Measurements from ENCODE around the gene THAP4.

THAP4 gene

GRCh38 chr2:241615041-241615440 is 21.9 kb downstream of the THAP4 start:
- no peak for DNase-seq (ENCODE audit: low read depth in 2 of 2, low spot score in 1 of 2)

GRCh38 chr2:241613017-241613780 is 23.8 kb downstream of the THAP4 start:
- no peak for DNase-seq (ENCODE audit: low read depth in 2 of 2, low spot score in 1 of 2)

DNA sequence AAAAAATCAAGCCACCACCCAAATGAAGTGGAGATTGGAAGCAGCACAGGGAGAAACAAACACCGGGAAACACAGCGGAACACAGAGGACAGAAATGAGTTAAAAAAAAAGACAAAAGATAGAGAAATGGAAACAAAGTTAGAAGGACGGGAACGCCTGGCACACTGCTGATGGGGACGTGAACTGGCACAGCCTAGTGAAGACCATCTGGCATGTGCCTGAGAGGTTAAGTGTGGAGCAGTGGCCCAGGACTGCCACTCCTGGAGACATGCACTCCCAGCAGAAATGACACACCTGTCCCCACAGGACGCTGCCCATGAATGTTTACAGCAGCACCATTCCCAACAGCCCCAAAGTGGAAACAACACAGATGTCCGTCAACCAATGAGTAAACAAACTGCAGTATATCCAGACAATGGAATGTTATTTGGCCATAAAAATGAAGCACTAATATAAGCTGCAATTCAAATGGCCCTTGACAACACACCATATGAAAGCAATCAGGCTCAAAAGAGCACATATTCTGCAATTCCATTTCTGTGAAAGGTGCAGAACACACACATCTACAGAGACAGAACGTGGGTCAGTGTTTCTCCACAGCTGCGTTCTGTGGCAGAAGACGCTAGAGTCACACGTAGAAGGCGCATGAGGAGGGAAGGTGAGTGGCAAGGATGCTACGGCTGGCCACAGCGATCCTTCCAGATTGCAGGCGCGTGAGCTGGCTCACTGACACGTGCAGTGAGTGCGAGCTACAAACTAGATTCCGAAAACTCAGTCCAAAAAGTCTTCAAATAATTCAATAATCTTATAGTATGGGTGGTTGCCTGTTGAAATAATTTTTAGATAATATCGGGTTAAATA is 24.6 kb downstream of the THAP4 start:
- DNase-seq (ENCODE audit: low read depth in 2 of 2, low spot score in 1 of 2), result no peak

GRCh38 chr2:241611062-241611461 is 25.9 kb downstream of the THAP4 start:
- DNase-seq (ENCODE audit: low read depth in 2 of 2, low spot score in 1 of 2), result no peak

GRCh38 chr2:241609859-241610793 is 26.8 kb downstream of the THAP4 start:
- peak; percentile 70 to 79 for DNase-seq (ENCODE audit: low read depth in 2 of 2, low spot score in 1 of 2)

DNA sequence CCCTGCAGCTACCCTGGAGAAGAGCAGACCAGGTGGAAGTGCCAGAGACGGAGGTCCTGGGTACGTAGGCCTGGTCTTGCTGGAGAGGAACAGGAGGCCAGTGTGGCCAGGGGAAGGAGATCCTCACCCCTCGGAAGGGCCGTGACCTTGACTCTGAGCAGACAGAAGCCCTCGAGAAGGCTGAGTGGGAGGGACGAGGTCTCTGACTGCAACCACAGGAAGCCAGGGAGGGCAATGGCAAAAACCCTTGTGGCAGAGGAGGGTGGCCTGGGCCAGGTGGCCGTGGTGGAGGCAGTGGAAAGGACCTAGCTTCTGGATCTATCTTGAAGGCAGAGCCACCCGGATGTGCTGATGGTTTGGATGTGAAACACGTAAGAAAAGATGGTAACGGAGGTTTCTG is 28.1 kb downstream of the THAP4 start:
- no peak for DNase-seq (ENCODE audit: low read depth in 2 of 2, low spot score in 1 of 2)

- DNase-seq (ENCODE audit: low read depth in 2 of 2, low spot score in 1 of 2), result no peak
Observed at GRCh38 chr2:241607162-241607885, 29.6 kb downstream of the THAP4 start.

DNA sequence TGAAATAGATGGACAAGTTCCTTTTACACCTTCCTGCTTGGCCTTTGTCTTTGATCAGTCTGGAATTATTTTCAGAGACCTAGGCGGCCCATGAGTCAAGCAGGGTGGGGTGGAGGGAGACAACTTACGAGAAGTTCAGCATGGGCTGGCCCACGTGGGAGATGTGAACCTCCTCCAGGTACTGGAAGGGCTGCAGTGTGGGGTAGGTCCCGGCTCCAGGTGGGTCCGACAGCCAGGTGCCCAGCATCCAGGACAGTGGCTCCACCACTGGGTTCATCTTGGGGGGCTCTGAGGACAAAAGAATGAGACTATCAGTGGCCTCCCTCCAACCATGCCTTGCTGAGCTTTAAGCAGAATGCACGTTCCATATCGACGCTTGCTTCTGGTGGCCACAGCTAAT is 30.8 kb downstream of the THAP4 start:
- no peak for DNase-seq (ENCODE audit: low read depth in 2 of 2, low spot score in 1 of 2)

- no peak for DNase-seq (ENCODE audit: low read depth in 2 of 2, low spot score in 1 of 2)
Observed at GRCh38 chr2:241603686-241604085, 33.3 kb downstream of the THAP4 start.

GRCh38 chr2:241602720-241603119 is 34.2 kb downstream of the THAP4 start:
- DNase-seq (ENCODE audit: low read depth in 2 of 2, low spot score in 1 of 2), result no peak

DNA sequence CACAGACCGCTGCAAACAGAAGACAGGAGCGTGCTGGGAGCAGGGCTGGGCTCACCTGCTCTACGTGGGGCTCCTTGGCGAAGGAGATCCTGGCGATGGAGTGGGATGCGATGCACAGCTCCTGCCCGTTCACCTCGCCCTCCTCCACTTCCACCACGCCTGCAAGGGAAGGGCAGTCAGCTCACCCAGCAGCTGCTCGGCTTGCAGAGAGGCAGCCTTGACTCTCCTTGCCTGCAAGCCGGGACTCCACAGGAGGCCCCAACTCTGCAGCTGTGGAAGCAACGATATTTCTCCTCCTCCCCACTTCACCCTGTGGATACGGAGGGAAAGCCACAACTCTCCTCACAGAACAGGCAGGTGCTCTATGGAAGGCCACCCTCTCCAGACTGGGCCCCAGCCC is 35.1 kb downstream of the THAP4 start:
- no peak for DNase-seq (ENCODE audit: low read depth in 2 of 2, low spot score in 1 of 2)

DNA sequence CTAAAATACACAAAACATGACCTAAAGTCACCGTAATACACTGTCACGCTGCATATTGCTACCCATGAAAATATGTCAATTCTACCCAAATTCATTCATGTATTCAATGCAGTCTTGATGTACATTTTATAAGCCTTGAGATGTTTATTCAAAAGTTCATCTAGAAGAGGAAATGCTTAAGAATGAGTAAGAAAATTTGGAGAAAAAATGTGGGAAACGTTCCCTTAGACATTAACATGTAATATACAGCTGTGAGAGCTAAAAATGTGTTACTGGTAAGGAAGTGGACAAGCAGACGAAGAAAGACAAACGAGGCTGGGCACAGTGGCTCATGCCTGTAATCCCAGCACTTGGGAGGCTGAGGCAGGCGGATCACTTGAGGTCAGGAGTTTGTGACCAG is 37.3 kb downstream of the THAP4 start:
- no peak for DNase-seq (ENCODE audit: low read depth in 2 of 2, low spot score in 1 of 2)

DNA sequence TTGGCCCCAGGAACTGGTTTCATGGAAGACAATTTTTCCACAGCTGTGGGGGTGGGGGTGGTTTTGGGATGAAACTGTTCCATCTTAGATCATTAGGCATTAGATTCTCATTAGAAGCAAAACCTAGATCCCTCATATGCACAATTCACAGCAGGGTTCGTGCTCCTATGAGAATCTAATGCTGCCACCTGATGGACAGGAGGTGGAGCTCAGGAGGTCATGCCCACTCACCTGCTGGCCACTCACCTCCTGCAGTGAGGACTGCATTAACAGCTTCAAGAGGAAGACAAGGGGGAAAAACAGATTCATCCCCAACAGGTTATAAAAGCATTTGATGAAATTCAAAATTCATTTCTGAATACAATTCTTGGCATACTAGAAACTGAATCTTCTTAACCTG is 38.5 kb downstream of the THAP4 start:
- no peak for DNase-seq (ENCODE audit: low read depth in 2 of 2, low spot score in 1 of 2)

- DNase-seq (ENCODE audit: low read depth in 2 of 2, low spot score in 1 of 2), result no peak
Observed at GRCh38 chr2:241598061-241598460, 38.9 kb downstream of the THAP4 start.

GRCh38 chr2:241597561-241597960 is 39.4 kb downstream of the THAP4 start:
- no peak for DNase-seq (ENCODE audit: low read depth in 2 of 2, low spot score in 1 of 2)

- no peak for DNase-seq (ENCODE audit: low read depth in 2 of 2, low spot score in 1 of 2)
Observed at GRCh38 chr2:241595600-241596140, 41.3 kb downstream of the THAP4 start.

GRCh38 chr2:241593271-241593670 is 43.7 kb downstream of the THAP4 start:
- no peak for DNase-seq (ENCODE audit: low read depth in 2 of 2, low spot score in 1 of 2)

DNA sequence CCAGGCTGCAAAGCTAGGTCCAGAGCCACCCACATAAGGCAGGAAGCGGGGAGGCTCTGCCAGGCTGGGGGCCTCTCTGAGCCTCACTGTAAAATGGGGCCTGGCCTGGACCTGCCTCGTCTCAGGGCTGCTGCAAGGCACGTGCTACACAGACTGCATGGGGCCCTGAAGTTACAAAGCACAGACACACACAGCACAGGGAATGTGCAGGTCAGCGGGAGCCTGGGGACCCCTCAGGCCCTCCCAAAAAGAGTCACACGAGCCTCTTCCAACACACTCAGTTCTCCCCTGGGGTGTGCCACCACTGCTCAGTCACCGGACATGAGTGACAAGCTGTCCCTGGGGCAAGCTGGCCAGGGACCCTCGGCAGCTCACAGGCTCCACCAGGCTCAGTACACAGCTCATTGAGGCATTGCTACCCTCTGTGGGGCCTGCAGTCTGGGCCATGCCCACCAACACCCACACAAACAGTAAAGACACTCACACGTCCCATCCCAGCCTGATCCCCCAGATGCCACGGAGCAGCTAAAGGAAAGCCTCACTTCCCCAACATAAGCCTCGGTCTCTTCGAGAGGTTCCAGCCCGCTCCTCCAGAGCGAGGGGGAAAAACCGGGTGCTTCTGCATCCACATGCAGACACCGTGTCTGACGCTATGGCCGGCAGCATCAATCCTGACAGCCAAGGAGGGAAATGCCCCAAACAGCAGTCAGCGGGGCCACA is 44.7 kb downstream of the THAP4 start:
- no peak for DNase-seq (ENCODE audit: low read depth in 2 of 2, low spot score in 1 of 2)
